ENCODE results near the gene TTC13. TPM values are rescaled to one million over a fixed set of nuclear protein-coding genes. Genes with fewer than 3 reads are reported as not detected.
A peak's percentile ranks its signal among the peaks of the same experiment; 100 is the strongest.

Gene TTC13
- total RNA-seq, 4 donors from 2014 or later, result 20.4 to 30.1 (median 25.6) TPM

DNA sequence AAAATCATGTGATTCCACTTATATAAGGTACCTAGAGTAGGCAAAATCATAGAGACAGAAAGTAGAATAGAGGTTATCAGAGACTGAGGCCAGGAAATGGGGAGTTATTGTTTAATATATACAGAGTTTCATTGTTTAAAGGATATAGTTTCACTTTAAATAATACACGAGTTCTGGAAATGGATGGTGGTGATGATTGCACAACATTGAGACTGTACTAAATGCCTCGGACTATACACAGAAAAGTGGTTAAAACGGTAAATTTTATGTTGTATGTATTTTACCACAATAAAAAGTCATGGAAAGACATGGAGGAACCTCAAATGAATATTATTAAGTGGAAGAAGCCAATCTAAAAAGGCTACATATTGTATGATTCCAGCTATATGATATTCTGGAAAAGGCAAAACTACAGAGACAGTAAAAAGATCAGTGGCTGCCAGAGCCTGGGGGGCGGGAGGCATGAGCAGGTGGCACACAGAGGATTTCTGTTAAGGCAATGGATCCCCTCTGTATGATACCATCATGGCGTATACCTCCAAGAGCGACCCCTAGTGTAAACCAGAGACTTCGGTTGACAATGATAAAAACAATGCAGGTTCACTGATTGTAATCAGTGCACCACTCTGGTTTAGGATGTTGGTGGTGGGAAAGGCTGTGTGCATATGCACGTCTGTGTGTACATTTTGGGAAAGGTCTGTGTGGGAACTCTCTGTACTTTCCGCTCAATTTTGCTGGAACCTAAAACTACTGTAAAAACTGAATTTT is 117.9 kb downstream of the TTC13 start:
- Histone ChIP-seq H3K9me3 (no peaks in the 10 kb centered on the region), H3K4me3 (no peak overlapping the region), H3K27me3 (no peaks in the 10 kb centered on the region), H3K27ac (peak overlapping the region in 3 of 4 donors; percentile 11 to 95 (median 93)), H3K36me3 (no peaks in the 10 kb centered on the region), H3K4me1 (peaks cover 3 to 98% (median 54%) of the 10 kb centered on the region in 4 donors)
- no peak for DNase-seq (ENCODE audit: low spot score in 2 of 2)
- WGBS, 2 donors, result 62 to 67% methylated on average over 9 of the region's 9 CpGs
- TF ChIP-seq, protein P1, sequence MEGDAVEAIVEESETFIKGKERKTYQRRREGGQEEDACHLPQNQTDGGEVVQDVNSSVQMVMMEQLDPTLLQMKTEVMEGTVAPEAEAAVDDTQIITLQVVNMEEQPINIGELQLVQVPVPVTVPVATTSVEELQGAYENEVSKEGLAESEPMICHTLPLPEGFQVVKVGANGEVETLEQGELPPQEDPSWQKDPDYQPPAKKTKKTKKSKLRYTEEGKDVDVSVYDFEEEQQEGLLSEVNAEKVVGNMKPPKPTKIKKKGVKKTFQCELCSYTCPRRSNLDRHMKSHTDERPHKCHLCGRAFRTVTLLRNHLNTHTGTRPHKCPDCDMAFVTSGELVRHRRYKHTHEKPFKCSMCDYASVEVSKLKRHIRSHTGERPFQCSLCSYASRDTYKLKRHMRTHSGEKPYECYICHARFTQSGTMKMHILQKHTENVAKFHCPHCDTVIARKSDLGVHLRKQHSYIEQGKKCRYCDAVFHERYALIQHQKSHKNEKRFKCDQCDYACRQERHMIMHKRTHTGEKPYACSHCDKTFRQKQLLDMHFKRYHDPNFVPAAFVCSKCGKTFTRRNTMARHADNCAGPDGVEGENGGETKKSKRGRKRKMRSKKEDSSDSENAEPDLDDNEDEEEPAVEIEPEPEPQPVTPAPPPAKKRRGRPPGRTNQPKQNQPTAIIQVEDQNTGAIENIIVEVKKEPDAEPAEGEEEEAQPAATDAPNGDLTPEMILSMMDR (IDR thresholded peaks at IDR 0.05), result no peak
- TF ChIP-seq POLR2A (IDR thresholded peaks at IDR 0.05), result no peak

DNA sequence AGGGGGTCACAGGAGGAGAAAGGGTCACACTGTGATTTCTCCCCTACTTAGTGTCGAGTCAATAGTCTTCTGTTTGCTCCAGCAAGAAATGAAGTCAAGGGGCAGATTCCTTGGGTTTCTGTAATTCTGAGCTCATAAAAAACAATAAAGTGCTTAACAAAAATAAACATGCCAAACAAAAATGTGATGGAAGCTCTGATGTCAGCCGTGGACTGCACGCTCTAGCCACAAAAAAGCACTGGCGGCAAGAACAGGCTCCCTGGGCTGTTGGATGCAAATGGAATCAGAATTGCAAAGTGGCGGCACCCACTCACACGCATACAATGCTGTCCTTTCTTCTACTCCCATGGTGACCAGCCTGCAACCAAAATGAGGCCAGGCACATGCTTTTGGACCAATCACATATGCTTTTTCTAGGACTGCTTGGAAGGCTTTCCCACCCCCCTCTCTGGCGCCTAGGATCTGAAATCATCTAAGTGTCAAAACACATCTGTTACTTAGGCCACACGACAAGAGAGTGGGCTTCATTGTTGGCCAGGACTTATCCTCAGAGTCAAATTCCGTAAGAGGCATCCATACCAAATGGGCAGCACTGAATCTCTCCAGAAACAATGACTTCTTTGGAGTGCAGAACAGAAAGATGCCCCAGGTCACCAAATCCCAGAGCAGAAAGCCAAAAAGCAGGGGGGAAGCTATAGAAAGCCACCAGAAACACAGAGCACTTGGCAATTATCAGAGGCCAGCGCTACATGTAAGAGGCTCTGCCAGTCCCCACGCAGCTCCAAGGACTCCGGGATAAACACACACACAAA is 119.5 kb downstream of the TTC13 start:
- H3K36me3 ChIP-seq, result peaks cover 0 to 10% (median 0%) of the 10 kb centered on the region in 3 donors
- peaks cover 3 to 98% (median 53%) of the 10 kb centered on the region in 4 donors for H3K4me1 ChIP-seq
- no peaks in the 10 kb centered on the region for H3K9me3 ChIP-seq
- 27 to 35% methylated on average over 12 of the region's 12 CpGs for WGBS, 2 donors
- TF ChIP-seq EP300 (IDR thresholded peaks at IDR 0.05) (peak in 1 of 2 donors; percentile 93), POLR2A (IDR thresholded peaks at IDR 0.05) (no peak)
- TF ChIP-seq, protein P1 (IDR thresholded peaks at IDR 0.05), result peak in 1 of 5 experiments; percentile 15
- peak; percentile 35 to 37 for DNase-seq (ENCODE audit: low spot score in 2 of 2)
- no peaks in the 10 kb centered on the region for H3K27me3 ChIP-seq
- peak overlapping the region; percentile 11 to 95 (median 75) for H3K27ac ChIP-seq
- H3K4me3 ChIP-seq, result no peak overlapping the region

DNA sequence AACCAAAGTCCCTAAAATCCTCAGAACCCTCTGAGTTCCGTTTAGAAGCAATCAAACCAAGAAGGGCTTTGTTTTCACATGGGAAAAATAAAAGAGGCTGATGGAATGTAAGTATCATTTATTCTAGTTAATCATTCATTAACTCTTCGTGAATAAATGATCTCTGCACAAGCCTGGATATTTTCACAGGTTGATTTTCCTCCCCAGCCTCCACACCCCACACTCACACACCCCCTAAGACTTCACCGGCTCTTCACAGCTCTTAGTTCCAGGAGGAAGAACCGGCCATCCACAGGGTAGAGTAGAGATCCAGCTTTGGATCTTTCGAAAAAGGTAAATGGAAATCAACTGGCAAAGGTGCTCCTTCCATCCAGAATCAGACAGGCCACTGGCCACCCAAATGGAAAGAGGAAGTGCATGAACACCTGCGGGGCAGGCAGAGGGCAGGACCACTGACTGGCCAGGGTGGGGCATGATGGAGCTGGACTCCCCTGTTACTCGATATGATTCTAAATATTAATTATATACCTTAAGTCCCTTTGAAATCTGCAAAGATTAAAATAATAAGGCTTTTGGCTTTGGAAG is 120.3 kb downstream of the TTC13 start:
- peaks cover 3 to 97% (median 50%) of the 10 kb centered on the region in 4 donors for H3K4me1 ChIP-seq
- H3K9me3 ChIP-seq, result peaks cover 0 to under 1% (median 0%) of the 10 kb centered on the region in 4 donors
- WGBS, 2 donors, result 43 to 47% methylated on average over 7 of the region's 7 CpGs
- TF ChIP-seq EP300 (IDR thresholded peaks at IDR 0.05) (no peak), POLR2A (IDR thresholded peaks at IDR 0.05) (no peak)
- TF ChIP-seq, protein P1 (IDR thresholded peaks at IDR 0.05), result no peak
- peaks cover 0 to 18% (median 0%) of the 10 kb centered on the region in 3 donors for H3K36me3 ChIP-seq
- H3K4me3 ChIP-seq, result no peak overlapping the region
- H3K27me3 ChIP-seq, result no peaks in the 10 kb centered on the region
- peak overlapping the region; percentile 53 to 88 (median 69) for H3K27ac ChIP-seq
- DNase-seq (ENCODE audit: low spot score in 2 of 2), result no peak

DNA sequence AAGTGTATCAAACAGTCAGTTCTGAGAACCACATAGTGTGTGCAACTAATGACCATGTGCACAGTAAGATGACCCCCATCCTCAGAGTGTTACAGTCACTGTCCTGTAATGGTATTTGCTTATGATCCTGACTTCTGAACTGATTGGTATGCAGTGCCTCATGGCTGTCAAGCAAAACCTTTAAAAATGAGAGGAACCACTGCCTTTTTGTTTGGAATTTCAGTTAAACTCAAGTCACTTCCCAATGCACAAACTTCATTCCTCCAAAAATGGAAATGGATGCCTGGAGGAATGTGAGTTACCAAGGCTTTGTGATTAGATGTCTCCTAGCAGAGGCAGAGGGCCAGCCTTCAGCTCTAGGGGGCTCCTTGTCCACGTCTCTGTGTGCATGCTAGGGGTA is 120.8 kb downstream of the TTC13 start:
- no peaks in the 10 kb centered on the region for H3K27me3 ChIP-seq
- TF ChIP-seq EP300 (IDR thresholded peaks at IDR 0.05) (no peak), POLR2A (IDR thresholded peaks at IDR 0.05) (no peak)
- TF ChIP-seq, protein P1 (IDR thresholded peaks at IDR 0.05), result no peak
- 42 to 48% methylated on average over 1 of the region's 1 CpG for WGBS, 2 donors
- DNase-seq (ENCODE audit: low spot score in 2 of 2), result no peak
- peaks cover 0 to 23% (median 0%) of the 10 kb centered on the region in 3 donors for H3K36me3 ChIP-seq
- H3K4me1 ChIP-seq, result peaks cover 3 to 92% (median 47%) of the 10 kb centered on the region in 4 donors
- peak overlapping the region; percentile 53 to 88 (median 69) for H3K27ac ChIP-seq
- H3K9me3 ChIP-seq, result peaks cover 0 to 6% (median 0%) of the 10 kb centered on the region in 4 donors
- H3K4me3 ChIP-seq, result no peak overlapping the region

Data from tibial nerve (tissue), 4 donors.